Lung microvascular endothelial cell (primary cell): Measurements from ENCODE around the gene TM4SF20. TPM values are rescaled to one million over a fixed set of nuclear protein-coding genes. Genes with fewer than 3 reads are reported as not detected.
A peak's percentile ranks its signal among the peaks of the same experiment; 100 is the strongest.

Experiments used
- DNase-seq, 2 donors: peaks; one replicate each; pipeline versions ENCODE4 v3.0.0 to v3.0.0-alpha.2; 2010; ENCODE audit warnings: low read depth in 2 of 2
- total RNA-seq: library from RNA; depleted of rRNA; stranded (reverse); fragments of >200 nt; gene quantifications from 2 replicates; pipeline ENCODE4 v1.2.1, GENCODE V29; 2014

TM4SF20 gene
- total RNA-seq, result not detected in 2 replicates

GRCh38 chr2:227379095-227379494 lies at the start of gene TM4SF20:
Gene TM4SF20 (minus strand): TSS chr2:227379306. CDS start chr2:227379268, 38 bp downstream.
- no peak for DNase-seq

DNA sequence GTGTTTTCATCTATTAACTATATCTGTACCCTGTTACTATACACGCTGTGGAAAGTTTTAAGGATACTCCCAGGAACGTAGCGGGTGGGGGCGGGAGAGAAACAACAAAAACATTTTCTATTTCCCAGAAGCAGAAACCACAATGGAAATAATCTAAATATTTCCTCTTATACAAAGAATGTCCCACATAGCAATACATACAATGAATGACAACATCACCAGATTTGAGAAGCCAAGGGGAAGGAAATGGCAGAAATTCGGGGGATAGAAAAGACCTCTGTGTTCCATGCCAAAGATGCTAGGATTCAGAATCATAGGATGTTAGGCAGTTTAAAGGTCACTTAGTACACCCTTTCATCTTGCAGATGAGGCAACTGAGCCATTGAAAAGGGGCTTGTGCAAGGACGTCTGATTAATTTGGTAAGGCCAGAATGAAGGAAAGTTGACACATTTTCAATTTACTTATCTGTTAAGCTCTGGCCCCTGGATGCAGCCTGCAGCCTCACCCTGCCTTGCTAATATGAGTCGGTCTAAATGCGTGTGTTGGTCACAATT lies 49.7 kb upstream of the TM4SF20 start:
- DNase-seq, result no peak

DNA sequence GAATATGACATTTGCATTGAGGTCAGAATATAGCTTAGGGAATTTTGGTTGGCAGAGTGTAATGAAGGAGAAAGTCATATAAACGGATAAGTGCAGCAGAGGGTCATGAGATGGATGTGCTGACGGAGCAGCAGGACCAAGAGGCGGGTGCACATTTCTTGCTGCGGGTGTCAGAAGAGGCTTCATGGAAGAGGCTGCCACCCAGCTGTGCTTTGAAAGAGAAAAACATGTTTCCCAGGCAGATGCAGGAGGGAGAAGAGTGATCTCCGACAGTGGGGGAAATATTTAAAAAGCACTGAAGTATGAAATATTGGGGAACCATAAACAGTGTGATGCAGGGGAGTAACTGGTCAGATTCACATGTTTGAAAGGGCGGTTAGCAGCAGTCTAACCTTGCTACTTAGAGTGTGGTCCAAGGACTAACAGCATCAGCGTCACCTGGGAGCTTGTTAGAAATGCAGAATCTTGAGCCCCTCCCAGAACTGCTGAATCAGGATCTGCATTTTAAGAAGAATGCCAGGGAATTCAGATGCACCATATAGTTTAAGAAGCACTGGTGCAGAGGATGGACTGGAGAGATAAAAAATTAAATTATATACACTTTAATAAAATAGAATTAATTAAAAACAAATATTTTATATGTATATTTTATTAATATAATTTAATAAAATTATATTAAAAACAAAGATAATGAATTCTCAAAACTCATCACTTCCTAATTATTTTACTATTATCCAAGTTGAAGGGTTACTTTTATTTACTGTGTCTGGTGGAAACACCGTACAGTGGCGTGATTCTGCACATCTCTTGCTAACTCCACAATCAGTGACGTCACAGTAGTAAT lies 44.8 kb upstream of the TM4SF20 start:
- DNase-seq, result no peak

DNA sequence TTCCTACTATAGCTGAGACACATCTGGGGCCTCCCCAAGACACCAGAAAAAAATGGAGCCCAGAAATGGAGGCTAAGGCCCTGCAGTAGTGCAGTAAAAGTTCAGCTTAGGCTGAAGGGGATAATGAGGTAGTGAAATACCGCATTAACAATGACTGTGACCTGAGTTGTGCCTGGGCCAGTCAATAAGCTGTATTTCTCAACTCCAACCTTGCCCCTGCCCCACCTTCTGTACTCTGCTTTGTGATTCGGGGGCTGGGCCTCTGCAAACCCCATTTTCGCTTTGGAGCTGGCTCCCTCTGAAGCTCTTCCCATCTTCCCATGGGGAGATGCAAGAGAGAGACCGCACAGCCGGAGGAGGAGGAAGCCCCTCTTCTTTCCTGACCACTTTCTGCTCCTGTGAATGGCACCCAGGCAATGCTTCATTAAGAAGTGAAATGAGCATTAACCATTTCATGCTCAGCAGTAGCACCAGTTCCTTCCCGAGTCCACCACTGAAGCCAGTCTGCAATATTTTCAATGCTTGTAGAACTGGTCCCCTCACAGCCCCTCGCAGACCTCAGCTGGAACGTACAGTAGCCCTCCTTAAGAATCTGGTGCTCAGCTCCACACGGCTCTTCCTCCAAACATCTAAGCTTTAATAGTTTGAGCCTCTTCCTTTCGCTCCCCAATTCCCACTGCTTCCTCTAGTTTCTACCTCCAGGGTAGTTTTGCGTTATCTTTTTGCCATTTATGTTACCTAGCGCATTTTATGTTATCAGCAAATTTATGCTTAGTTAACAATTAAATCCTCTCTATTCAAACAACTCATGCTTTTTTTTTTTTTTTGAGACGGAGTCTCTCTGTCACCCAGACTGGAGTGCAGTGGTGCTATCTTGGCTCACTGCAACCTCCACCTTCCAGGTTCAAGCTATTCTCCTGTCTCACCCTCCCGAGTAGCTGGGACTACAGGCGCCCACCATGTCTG lies 41.3 kb upstream of the TM4SF20 start:
- DNase-seq, result no peak

DNA sequence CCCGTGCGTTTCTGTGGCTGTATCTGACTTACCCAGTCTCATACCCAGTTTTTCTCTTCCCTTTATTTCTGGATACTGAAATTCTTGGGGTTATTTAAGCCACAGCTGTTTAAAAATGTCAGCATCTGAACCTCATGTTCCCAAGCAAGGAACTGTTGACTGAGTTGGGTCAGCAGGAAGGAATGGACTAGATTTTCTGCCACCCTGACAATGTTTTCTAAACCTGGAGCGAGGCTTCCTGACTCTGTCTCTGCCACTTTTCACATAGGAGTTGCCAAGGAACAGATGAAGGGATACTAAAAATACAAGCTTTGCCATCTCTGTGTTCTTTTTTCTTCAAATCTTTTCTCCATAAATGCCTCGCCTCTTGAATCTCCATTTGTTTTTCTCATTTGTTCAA lies 37.6 kb upstream of the TM4SF20 start:
- no peak for DNase-seq

DNA sequence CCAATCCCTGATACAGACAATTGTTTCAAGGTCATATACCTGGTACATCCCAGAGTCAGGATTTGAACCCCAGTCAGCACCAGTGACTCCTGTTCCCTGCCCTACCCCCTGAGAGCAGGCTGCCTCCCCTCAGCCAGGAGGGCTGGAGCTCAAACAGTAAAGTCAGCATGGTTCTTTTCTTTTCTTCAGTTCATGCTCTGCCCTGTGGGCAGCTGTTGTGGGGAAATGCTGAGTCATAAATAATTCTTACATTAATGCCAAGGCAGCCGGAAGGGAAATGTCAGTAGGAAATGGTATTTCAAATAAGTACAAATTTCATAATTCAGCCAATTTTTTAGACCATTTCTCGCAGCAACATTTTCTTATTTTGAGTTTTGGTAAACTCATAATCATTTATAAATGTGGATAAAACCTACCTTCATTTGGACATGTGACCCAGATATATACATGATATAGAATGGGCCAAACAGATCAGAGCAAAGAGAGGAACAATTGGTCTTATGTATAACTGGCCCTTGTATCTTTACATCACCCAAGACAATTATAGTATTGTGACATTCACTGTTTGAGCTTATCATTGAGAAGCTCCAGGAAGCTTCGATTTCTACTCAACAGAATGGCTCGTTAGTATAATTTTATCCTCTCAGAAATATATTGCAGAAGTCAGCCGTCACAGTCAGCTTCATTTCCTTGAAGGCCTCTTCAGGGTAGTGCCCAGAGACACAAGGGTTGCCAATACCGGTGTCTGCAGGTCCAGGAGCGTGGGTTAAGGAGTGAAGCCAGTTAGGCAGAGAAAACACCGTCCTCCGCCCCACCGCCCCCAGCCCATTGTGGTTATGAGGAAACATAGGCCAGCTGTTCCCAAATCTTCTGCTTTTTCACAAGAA lies 36.7 kb upstream of the TM4SF20 start:
- peak; percentile 68 to 85 for DNase-seq

- no peak for DNase-seq
Observed at GRCh38 chr2:227414846-227415245, 35.7 kb upstream of the TM4SF20 start.

DNA sequence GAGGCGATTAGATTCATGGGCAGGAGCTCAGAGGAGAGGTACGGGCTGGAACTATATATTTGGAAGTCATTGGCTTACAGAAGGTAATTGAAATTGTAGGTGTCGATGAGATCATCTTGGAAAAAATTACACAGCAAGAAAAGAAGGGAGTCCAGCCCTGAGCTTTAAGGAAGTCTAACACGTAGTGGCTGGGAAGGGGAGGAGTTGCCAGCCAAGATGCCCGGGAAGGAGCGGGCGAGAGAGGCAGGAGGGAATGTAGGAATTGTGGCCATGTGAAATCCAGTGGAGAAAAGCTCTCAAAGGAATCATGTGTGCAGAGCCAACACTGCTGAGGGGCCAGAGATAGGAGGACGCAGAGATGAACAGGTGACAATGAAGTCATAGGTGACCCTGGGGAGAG lies 34.3 kb upstream of the TM4SF20 start:
- no peak for DNase-seq

- DNase-seq, result no peak
Observed at GRCh38 chr2:227412877-227413276, 33.8 kb upstream of the TM4SF20 start.

DNA sequence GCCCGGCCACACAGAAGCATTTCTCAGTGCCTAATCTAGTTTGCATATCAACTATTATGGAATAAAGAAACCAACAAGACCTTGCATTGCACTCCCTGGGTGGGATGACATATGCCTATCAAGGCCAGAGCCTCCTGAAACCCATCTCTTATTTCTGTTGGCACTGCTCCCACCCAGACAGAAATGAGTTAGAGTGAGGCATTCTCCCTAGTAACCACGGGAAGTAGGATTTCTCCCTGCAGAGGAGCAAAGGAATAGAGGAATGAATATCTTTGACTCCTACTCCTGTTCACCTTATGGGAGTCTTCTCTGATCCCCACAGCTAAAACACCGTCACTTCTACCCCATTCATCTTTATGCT lies 32.9 kb upstream of the TM4SF20 start:
- peak in 1 of 2 donors; percentile 21 for DNase-seq

- peak in 1 of 2 donors; percentile 61 for DNase-seq
Observed at GRCh38 chr2:227411320-227411989, 32.3 kb upstream of the TM4SF20 start.

DNA sequence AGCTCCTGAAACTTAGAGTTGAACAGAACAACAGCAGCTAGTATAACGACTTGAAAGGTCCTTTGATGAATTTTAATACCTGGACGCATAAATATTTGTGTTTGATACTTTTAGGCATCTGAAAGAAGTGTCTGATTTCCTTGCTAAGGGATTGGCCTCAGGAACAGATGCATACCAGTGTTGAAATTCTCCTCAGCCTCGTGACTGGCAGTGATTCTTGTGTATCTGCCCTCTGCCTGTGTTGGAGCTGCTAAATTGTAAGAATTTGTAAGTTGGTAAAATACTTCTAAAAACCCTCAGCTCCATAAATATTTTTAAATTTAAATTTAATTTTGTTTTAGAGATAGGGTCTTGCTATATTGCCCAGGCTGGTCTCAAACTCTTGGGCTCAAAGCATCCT lies 31.1 kb upstream of the TM4SF20 start:
- DNase-seq, result no peak

DNA sequence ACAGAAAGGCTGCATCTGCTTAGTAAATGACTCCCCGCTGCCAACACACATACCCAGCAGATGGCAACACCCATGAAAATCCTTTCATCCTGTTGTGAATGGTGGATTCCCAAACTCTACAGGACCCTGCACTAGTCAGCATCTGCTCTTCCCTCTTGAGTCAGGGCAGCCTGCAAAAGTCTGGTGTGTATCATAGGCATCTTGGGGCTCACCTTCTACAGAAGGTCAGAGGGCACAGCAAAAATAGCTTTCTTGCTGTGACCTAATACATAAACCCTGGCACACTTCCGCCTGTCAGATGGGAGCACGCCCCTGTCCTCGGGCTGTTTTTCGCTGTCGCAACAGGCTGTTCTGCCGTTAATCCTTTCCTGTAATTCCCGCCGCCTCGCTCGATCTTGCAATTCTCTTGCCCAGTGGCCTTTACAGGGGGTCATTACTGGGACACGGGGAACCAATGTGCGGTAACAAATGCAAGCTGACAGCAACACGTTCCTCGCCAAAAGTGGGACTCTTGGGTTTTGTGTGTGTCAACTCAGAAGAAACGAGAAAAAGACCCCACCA lies 28.6 kb upstream of the TM4SF20 start:
- peak in 1 of 2 donors; percentile 16 for DNase-seq

- DNase-seq, result peak; percentile 93 to 96
Observed at GRCh38 chr2:227406177-227407031, 27.3 kb upstream of the TM4SF20 start.

DNA sequence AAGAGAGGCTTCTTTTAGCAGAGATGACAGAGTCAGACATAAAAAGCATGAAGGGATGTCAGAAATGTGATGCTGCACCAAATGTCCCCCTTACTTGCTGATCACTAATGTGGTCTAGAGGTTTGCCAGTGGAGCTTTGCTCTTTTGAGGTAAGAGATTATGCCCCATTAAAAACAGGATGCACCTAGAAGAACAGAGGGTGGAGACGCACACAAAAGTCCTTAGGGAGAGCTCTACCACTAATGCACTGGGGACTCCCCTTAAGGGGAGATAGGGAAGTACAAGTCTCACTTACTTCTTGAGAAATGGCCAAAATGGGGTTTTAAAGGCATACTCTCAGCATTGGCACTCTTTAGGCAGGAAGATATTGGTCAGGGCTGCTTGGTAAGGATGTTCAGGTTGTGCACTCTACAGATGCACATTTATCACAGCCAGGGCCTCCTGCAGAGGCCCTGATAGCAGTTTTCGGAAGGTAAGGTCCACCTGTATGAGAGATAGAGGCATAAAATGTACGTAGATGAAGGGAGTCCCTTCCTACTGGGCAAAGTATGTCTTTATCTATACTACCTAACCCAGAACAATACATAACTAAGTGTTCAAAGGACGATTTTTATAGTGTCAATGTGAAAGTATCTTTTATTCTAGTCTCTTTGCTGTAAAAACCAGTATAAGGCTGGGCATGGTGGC lies 25.6 kb upstream of the TM4SF20 start:
- DNase-seq, result no peak

DNA sequence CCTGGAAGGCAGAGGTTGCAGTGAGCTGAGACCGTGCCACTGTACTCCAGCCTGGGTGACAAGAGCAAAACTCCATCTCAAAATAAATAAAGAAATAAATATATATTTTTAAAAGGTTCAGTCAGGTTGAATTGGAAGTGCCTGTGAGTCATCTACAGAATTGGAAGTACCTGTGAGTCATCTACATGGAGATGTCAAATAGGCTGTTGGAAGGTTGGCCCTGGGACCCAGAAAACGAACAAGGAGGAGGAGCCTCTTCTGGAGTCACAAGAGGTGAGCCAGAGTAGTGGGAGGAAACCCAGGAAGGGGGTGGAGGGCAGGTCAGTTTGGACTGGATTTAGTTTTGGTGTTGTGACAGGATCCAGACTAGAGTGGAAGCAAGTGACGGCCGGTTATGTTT lies 23.9 kb upstream of the TM4SF20 start:
- DNase-seq, result no peak

GRCh38 chr2:227402321-227402720 lies 23.2 kb upstream of the TM4SF20 start:
- no peak for DNase-seq

DNA sequence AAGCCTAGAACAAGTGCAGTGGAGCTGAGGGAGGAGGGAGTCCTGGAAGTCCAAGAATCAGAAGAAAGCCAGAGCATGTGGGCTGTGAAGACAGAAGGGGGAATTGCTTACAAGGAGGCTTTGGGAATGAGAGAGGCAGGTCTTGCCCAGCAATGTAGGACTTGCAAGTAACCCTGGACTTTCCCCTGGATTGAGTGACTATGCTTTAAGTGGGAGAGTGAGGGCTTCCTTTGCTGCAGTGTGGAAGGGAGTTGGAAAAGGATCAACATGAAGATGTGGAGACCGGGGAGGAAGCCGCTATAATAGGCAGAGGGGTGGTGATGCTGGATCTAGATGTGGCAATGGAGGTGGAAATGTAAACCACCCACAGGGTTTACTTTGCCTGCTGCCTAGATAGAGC lies 22.4 kb upstream of the TM4SF20 start:
- no peak for DNase-seq
